Neuronal stem cell (in vitro differentiated cells): Measurements from ENCODE around the gene CTNNBL1.
A peak's percentile ranks its signal among the peaks of the same experiment; 100 is the strongest.

Experiments used
- DNase-seq: peaks from one replicate; pipeline ENCODE4 v3.0.0-alpha.2; 2013; ENCODE audit warnings: low spot score
- H2AFZ ChIP-seq: one replicate; pipeline ENCODE4 v1.6.1; 2013; ENCODE audit warnings: mild to moderate bottlenecking, low read length, inconsistent platforms
- H2AK5ac ChIP-seq: 2 replicates; pipeline ENCODE4 v1.6.1; 2013; ENCODE audit warnings: low read depth, mild to moderate bottlenecking, inconsistent platforms, low read length, moderate library complexity, mixed read lengths
- H2BK120ac ChIP-seq: 2 replicates; pipeline ENCODE4 v1.6.1; 2013; ENCODE audit warnings: low read depth, mild to moderate bottlenecking, inconsistent platforms, low read length, moderate library complexity, mixed read lengths
- H2BK12ac ChIP-seq: one replicate; pipeline ENCODE4 v1.6.1; 2013; ENCODE audit warnings: low read length, inconsistent platforms
- H2BK15ac ChIP-seq: 2 replicates; pipeline ENCODE4 v1.6.1; 2013; ENCODE audit warnings: mild to moderate bottlenecking, low read length, inconsistent platforms, mixed read lengths
- H2BK5ac ChIP-seq: one replicate; pipeline ENCODE4 v1.6.1; 2013; ENCODE audit warnings: inconsistent platforms, mild to moderate bottlenecking, low read length, moderate library complexity
- H3K14ac ChIP-seq: one replicate; pipeline ENCODE4 v1.6.1; 2013; ENCODE audit warnings: low read length, inconsistent platforms
- H3K18ac ChIP-seq: 2 replicates; pipeline ENCODE4 v1.6.1; 2013; ENCODE audit warnings: low read length, inconsistent platforms
- H3K23ac ChIP-seq: 2 replicates; pipeline ENCODE4 v1.6.1; 2013; ENCODE audit warnings: low read depth, mild to moderate bottlenecking, mixed read lengths, low read length, inconsistent platforms; ENCODE audit not compliant: poor library complexity
- H3K27ac ChIP-seq: replicated peaks from 3 replicates; pipeline ENCODE4 v1.5.1; 2013; ENCODE audit warnings: low read length, inconsistent platforms
- H3K27me3 ChIP-seq, 3 experiments: 2 replicates each; pipeline ENCODE4 v1.6.1; 2013; ENCODE audit warnings: low read length in 3 of 3, mild to moderate bottlenecking in 2 of 3, inconsistent platforms in 1 of 3, low read depth in 1 of 3, mixed read lengths in 1 of 3, moderate library complexity in 1 of 3; ENCODE audit not compliant: control insufficient read depth in 3 of 3, insufficient read depth in 3 of 3
- H3K36me3 ChIP-seq, 2 donors: replicated peaks in 1 of 2; 2 replicates each; pipeline ENCODE4 v1.6.1; 2013; ENCODE audit warnings: low read length in 2 of 2; ENCODE audit not compliant: control insufficient read depth in 2 of 2, insufficient read depth in 2 of 2
- H3K4ac ChIP-seq: 2 replicates; pipeline ENCODE4 v1.6.1; 2013; ENCODE audit warnings: inconsistent platforms, mild to moderate bottlenecking, low read length, moderate library complexity
- H3K4me1 ChIP-seq, 2 donors: 1 replicate in 1 of 2; 2 replicates in 1 of 2; pipeline ENCODE4 v1.6.1; 2013; ENCODE audit warnings: low read length in 2 of 2, low read depth in 1 of 2; ENCODE audit not compliant: control insufficient read depth in 2 of 2, insufficient read depth in 1 of 2
- H3K4me2 ChIP-seq: one replicate; pipeline ENCODE4 v1.6.1; 2013; ENCODE audit warnings: mild to moderate bottlenecking, low read length, inconsistent platforms; ENCODE audit not compliant: insufficient read depth, poor library complexity, severe bottlenecking
- H3K4me3 ChIP-seq, 2 donors: 2 replicates each; pipeline ENCODE4 v1.5.1; 2013; ENCODE audit warnings: low read length in 2 of 2, mild to moderate bottlenecking in 2 of 2, inconsistent platforms in 1 of 2, moderate library complexity in 1 of 2
- H3K79me1 ChIP-seq: one replicate; pipeline ENCODE4 v1.6.1; 2013; ENCODE audit warnings: low read depth, mild to moderate bottlenecking, inconsistent platforms, low read length, moderate library complexity
- H3K9ac ChIP-seq: one replicate; pipeline ENCODE4 v1.6.1; 2013; ENCODE audit warnings: mild to moderate bottlenecking, low read depth, low read length, inconsistent platforms; ENCODE audit not compliant: poor library complexity
- H3K9me3 ChIP-seq, 2 donors: replicated peaks in 1 of 2; 2 replicates each; pipeline versions ENCODE3 to v1.6.1; 2013; ENCODE audit warnings: low read length in 2 of 2, mild to moderate bottlenecking in 2 of 2, inconsistent platforms in 1 of 2, low read depth in 1 of 2, mixed read lengths in 1 of 2, moderate library complexity in 1 of 2; ENCODE audit not compliant: control insufficient read depth in 2 of 2, insufficient read depth in 1 of 2
- H4K8ac ChIP-seq: one replicate; pipeline ENCODE4 v1.6.1; 2013; ENCODE audit warnings: low read depth, mild to moderate bottlenecking, inconsistent platforms, low read length, moderate library complexity
- H4K91ac ChIP-seq: one replicate; pipeline ENCODE4 v1.6.1; 2013; ENCODE audit warnings: low read length, low read depth, mild to moderate bottlenecking, inconsistent platforms; ENCODE audit not compliant: poor library complexity
- WGBS, 2 donors: extraction: QIAGEN DNeasy Blood & Tissue Kit; methylation state at CpG; one replicate each; pipeline ENCODE4 v1.1.7; 2013; ENCODE audit warnings: missing lambda C conversion rate in 2 of 2, mixed read lengths in 1 of 2; ENCODE audit not compliant: insufficient read length in 2 of 2, insufficient replicate concordance in 1 of 2; ENCODE audit errors: extremely low coverage in 2 of 2; 5-methylcytosine and 5-hydroxymethylcytosine counted together

CTNNBL1 gene

GRCh38 chr20:37875460-37876175, 181.8 kb downstream of the CTNNBL1 start:
- Histone ChIP-seq H3K18ac (no peak overlapping the region), H3K27ac (no peak overlapping the region), H2BK120ac (no peak overlapping the region), H3K4ac (no peak overlapping the region), H2BK15ac (no peak overlapping the region), H3K14ac (no peak overlapping the region), H3K9ac (no peak overlapping the region), H3K4me2 (no peak overlapping the region), H4K91ac (no peak overlapping the region), H3K79me1 (no peaks in the 10 kb centered on the region), H4K8ac (no peak overlapping the region), H2AK5ac (no peak overlapping the region), H3K9me3 (no peaks in the 10 kb centered on the region), H3K4me3 (no peak overlapping the region), H3K4me1 (no peaks in the 10 kb centered on the region), H3K27me3 (no peaks in the 10 kb centered on the region), H3K36me3 (peaks cover 12 to 17% of the 10 kb centered on the region in 2 donors), H2BK5ac (no peak overlapping the region), H3K23ac (no peak overlapping the region), H2BK12ac (no peak overlapping the region), H2AFZ (no peak overlapping the region)
- WGBS, 2 donors = no CpG with 5 or more reads among the region's 24 CpGs
- DNase-seq = no peak

DNA sequence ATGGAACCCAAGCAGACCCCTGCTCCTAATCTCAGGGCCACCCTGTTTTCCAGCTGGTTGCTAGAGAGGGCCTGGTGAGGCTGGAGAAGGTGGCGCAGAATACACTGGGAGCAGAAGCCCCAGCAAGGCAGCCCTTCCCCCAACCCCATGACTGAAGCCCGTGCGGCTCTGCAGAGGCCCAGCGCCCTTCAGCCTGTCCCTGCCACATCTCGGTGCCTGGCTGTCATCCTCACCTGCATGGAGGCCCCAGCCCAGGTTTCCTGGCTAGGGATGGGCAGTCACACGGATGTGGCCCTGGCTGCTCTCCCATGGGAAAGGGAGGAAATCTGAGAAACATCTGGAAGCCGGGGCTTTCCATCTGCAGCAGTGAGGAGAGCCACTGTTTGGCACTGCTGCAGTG, 183.0 kb downstream of the CTNNBL1 start:
- Histone ChIP-seq H3K36me3 (peaks cover 12 to 13% of the 10 kb centered on the region in 2 donors), H2AK5ac (peak overlapping the region; percentile 47), H2BK120ac (peak overlapping the region; percentile 4), H2BK15ac (no peak overlapping the region), H3K4me2 (no peak overlapping the region), H3K4ac (no peak overlapping the region), H3K27ac (no peak overlapping the region), H4K91ac (no peak overlapping the region), H3K79me1 (no peaks in the 10 kb centered on the region), H2BK5ac (no peak overlapping the region), H2BK12ac (no peak overlapping the region), H3K27me3 (no peaks in the 10 kb centered on the region), H4K8ac (no peak overlapping the region), H3K9me3 (no peaks in the 10 kb centered on the region), H3K18ac (peak overlapping the region; percentile 22), H2AFZ (no peak overlapping the region), H3K4me3 (no peak overlapping the region), H3K23ac (peak overlapping the region; percentile 18), H3K14ac (no peak overlapping the region), H3K9ac (peak overlapping the region; percentile 55), H3K4me1 (no peaks in the 10 kb centered on the region)
- no peak for DNase-seq
- WGBS, 2 donors = no CpG with 5 or more reads among the region's 7 CpGs

DNA sequence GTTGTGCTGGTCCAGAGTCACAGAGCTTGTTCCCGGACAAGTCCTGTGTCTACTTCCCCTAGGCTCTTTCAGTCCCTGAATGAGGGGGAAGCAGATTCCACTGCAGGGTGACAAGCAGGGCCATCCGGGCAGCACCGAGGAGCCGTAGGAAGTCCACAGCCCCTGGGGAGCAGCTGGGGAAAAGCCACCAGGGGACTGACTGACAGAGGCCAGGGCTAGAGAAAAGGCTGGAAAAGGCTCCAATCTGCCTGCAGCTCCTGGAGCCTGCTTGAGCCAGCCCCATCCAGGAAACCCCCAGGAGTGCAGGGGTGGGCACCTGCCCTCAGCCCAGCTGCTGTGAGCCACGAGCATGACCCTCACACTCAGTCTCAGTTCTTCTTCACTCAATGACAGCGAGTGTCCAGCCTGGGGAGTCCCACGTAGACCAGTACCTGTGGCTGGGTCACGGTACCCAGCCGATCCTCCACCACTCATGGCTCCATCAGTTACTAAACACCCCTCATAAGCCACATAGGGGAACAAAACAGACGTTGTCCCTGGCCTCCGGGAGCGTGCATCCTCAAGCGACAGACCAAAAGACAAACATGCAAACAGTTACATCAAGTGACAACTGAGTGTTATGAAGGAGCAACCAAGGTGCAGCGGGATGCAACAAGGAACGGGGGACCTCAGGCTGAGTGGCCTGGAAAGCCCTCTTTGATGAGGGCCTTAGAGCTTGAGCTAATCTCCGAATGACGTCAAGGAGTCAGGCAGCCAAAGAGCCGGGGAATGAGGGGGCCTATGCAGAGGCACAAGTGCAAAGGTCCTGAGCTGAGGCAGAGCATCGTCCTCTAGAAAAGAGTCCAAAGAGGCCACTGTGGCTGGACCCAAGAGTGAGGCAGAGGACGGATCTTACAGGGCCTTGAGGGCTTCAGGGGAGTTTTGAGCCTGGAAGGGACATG, 184.3 kb downstream of the CTNNBL1 start:
- WGBS, 2 donors = no CpG with 5 or more reads among the region's 20 CpGs
- Histone ChIP-seq H3K27ac (no peak overlapping the region), H3K4me3 (no peak overlapping the region), H2BK120ac (no peak overlapping the region), H3K9ac (no peak overlapping the region), H3K27me3 (no peaks in the 10 kb centered on the region), H2AFZ (no peak overlapping the region), H3K9me3 (no peaks in the 10 kb centered on the region), H3K79me1 (no peaks in the 10 kb centered on the region), H2BK12ac (no peak overlapping the region), H2BK15ac (no peak overlapping the region), H2AK5ac (peak overlapping the region; percentile 77), H3K36me3 (peaks cover 8 to 10% of the 10 kb centered on the region in 2 donors), H3K18ac (peak overlapping the region; percentile 66), H2BK5ac (peak overlapping the region; percentile 41), H4K91ac (no peak overlapping the region), H3K4me1 (peaks cover 0 to under 1% of the 10 kb centered on the region in 2 donors), H3K23ac (no peak overlapping the region), H3K4me2 (no peak overlapping the region), H3K14ac (no peak overlapping the region), H4K8ac (no peak overlapping the region), H3K4ac (no peak overlapping the region)
- no peak for DNase-seq
